ENCODE results near the gene SIRT2. TPM values are rescaled to one million over a fixed set of nuclear protein-coding genes. Genes with fewer than 3 reads are reported as not detected.

The SIRT2 gene
- total RNA-seq, 1 experiment from 2014 or later, result 8.4 TPM

DNA sequence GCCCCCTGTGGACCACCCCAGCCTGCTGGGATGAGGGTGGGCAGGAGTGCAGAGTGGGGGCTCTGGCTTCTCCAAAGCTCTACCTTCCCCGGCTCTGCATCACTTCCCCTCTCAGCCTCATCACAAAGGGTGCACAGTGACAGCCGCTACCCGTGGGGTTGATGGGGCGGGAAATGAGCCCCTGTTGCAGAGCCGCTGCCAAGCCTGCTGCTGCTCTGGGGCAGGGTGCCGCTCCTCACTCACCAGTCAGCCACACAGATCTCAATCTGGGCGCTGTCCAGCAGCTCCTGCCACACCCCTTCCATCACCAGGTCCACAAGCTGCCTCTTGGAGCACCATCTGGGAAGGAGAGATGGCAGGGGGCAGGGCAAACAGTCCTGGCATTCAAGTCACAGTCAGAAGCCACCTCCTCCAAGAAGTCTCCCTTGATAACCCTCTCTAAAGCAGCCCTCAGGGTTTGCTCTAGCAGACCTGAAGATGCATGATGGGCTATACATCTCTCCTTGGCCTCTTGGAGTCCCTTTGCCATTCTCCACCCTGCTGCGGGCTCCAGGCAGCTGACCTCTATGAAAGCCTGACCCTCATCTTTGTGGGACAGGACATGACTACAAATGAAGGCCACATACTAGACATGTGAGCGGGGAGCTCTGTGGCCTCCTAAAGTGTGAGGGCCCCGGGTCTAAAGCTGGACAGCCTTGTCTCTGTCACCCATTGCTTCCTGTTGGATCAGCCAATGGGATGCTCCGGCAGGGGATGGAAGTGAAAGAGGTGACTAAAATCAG, 47.0 kb upstream of the SIRT2 start:
- H3K9me3 Mint-ChIP-seq, result no peaks in the 10 kb centered on the region; a peak in 1 of 5 replicates
- no peak overlapping the region; a peak in 1 of 7 replicates for H3K27ac Mint-ChIP-seq
- H3K9me3 ChIP-seq (ENCODE audit: control insufficient read depth, low read depth, low read length), result no peaks in the 10 kb centered on the region
- WGBS (ENCODE audit: extremely low coverage, insufficient read length, low lambda C conversion rate), result no CpG with 5 or more reads among the region's 11 CpGs
- no peak overlapping the region for H4K8ac ChIP-seq (replicated peaks; ENCODE audit: insufficient read length, low read depth, low read length)
- H3K79me1 ChIP-seq (ENCODE audit: insufficient read depth, low read depth, low read length, poor library complexity, severe bottlenecking), result no peaks in the 10 kb centered on the region
- H3K27ac ChIP-seq (ENCODE audit: insufficient read length, low read depth, low read length), result no peak overlapping the region
- no peak overlapping the region for H2BK12ac ChIP-seq (ENCODE audit: insufficient read length, low read depth, low read length)
- H3K23me2 ChIP-seq (ENCODE audit: insufficient read length, low read depth, low read length, poor library complexity, severe bottlenecking), result no peaks in the 10 kb centered on the region
- peak; percentile 36 for DNase-seq
- no peak overlapping the region for H3K14ac ChIP-seq (ENCODE audit: insufficient read depth, low read length)
- no peak overlapping the region for H2BK20ac ChIP-seq (ENCODE audit: low read depth, low read length, poor library complexity, severe bottlenecking)
- H2AK5ac ChIP-seq (ENCODE audit: insufficient read length, low read length), result no peak overlapping the region
- no peaks in the 10 kb centered on the region for H4K20me1 ChIP-seq (ENCODE audit: control insufficient read depth, insufficient read depth, insufficient read length)
- peaks cover 6% of the 10 kb centered on the region in 2 experiments; a peak in 3 of 4 replicates for H3K4me1 Mint-ChIP-seq
- no peaks in the 10 kb centered on the region for H3K79me2 ChIP-seq (ENCODE audit: insufficient read depth, low read length)
- H3K18ac ChIP-seq (ENCODE audit: insufficient read length, low read depth, low read length), result no peak overlapping the region
- H3K56ac ChIP-seq (ENCODE audit: insufficient read length, low read depth, low read length), result no peak overlapping the region
- H4K5ac ChIP-seq (ENCODE audit: insufficient read length, low read depth, low read length), result no peak overlapping the region
- H3K27me3 ChIP-seq (ENCODE audit: insufficient read depth, low read length), result no peaks in the 10 kb centered on the region
- no peak overlapping the region for H3K4me2 ChIP-seq (ENCODE audit: insufficient read depth, insufficient read length, low read length)
- H2BK5ac ChIP-seq (ENCODE audit: insufficient read length, low read length), result no peak overlapping the region
- no peak overlapping the region for H2AFZ ChIP-seq (ENCODE audit: low read length)
- peaks cover 15% of the 10 kb centered on the region for H3K27me3 Mint-ChIP-seq (ENCODE audit: low read depth)
- TF ChIP-seq, protein P1, sequence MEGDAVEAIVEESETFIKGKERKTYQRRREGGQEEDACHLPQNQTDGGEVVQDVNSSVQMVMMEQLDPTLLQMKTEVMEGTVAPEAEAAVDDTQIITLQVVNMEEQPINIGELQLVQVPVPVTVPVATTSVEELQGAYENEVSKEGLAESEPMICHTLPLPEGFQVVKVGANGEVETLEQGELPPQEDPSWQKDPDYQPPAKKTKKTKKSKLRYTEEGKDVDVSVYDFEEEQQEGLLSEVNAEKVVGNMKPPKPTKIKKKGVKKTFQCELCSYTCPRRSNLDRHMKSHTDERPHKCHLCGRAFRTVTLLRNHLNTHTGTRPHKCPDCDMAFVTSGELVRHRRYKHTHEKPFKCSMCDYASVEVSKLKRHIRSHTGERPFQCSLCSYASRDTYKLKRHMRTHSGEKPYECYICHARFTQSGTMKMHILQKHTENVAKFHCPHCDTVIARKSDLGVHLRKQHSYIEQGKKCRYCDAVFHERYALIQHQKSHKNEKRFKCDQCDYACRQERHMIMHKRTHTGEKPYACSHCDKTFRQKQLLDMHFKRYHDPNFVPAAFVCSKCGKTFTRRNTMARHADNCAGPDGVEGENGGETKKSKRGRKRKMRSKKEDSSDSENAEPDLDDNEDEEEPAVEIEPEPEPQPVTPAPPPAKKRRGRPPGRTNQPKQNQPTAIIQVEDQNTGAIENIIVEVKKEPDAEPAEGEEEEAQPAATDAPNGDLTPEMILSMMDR (conservative IDR thresholded peaks at IDR 0.05), result no peak
- H2BK15ac ChIP-seq (ENCODE audit: low read depth, low read length), result no peak overlapping the region
- H3K4ac ChIP-seq (ENCODE audit: low read depth, low read length), result no peak overlapping the region
- H3K23ac ChIP-seq (ENCODE audit: insufficient read length, low read depth, low read length), result no peak overlapping the region
- H3K4me1 ChIP-seq (ENCODE audit: insufficient read depth, low read length), result no peaks in the 10 kb centered on the region
- no peak overlapping the region for H3K9ac ChIP-seq (ENCODE audit: extremely low read depth, insufficient read length, low read length)
- no peak overlapping the region for H3T11ph ChIP-seq (ENCODE audit: low read length)
- no peak overlapping the region for H3K4me3 Mint-ChIP-seq
- peaks cover 13 to 38% (median 36%) of the 10 kb centered on the region in 3 experiments for H3K36me3 Mint-ChIP-seq (ENCODE audit: insufficient read depth in 1 of 3, low read depth in 3 of 3)
- H2BK120ac ChIP-seq (ENCODE audit: low read depth, low read length, poor library complexity, severe bottlenecking), result no peak overlapping the region
- H4K91ac ChIP-seq (ENCODE audit: insufficient read length, low read depth, low read length), result no peak overlapping the region

Data from H9 (cell line).